ENCODE results near the gene NFASC.
A peak's percentile ranks its signal among the peaks of the same experiment; 100 is the strongest.

Gene NFASC

DNA sequence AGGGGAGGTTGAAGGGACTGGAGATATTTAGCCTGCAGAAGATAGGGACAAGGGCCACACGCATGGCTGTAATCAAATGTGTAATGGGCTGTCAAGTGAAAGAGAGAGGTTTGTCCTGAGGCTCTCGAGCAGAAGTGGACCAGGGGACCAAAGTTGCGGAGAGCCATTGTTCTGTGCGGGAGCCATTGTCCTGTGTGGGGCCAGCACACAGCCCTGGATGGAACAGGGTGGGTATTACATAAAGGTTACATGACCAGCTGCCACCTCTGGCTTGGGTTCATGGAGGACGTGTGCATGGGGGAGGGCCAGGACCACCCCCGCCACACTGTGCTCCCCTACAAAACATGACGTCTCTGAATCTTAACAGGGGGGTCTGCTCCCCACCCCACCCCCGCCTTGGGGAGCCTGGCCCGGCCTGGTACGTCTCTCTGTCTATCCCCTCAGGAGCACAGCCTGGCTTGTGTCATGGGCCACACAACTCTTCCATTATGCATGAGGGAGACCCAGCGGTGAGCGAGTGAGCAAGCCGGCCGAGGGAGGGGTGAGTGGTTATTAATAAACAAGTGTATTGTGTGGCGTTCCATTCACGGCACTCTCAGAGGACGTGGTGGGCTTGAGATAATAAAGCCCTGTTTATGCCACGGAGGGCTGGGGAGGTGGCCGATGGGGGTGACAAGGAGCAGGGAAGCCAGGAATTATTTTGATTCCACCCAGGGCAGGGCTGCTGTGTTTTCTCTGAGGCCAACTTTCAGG, at the start of gene NFASC:
NFASC (plus strand) TSS at position 703 of the 753 bp plus-strand sequence. CDS start 73,454 bp downstream, outside the sequence.
- DNase-seq = no peak

DNA sequence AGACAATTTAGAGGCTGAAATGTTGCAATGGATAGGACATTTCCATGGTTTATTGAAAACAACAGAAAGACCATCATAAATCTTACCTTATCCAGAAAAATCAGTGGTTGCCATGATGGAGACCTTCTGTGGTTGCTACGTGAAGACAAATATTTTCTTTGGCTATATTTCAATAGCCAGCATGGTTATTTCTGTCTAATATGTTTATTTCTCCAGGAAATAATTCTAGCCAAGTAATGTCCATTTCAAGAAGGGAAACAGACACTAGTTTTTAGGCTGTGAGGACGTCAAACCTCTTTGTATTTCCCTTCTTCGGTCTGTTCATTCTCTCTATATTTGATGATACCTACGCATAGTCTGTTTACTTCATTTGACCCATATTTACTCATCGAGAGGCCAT, 49.2 kb upstream of the NFASC start:
- no peak for DNase-seq

DNA sequence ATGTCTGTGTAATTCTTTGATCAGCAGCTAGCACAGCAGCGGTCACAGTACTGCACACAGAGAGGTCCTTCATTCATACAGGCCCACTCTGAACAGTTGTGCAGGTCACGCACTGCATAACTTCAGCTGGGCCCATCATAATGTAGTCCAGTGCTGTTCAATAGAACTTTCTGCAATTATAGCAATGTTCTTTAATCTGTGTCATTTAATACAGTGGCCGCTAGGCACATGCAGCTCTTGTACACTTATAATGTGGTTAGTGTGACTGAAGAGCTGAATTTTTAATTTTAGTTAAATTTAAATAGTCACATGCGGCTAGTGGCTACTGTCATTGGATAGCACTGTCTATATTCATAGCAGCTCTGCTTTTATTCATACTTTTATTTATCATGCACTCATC, 48.7 kb upstream of the NFASC start:
- no peak for DNase-seq

- no peak for DNase-seq
These were observed 43.7 kb upstream of the NFASC start for GRCh38 chr1:204826970-204827369.

DNA sequence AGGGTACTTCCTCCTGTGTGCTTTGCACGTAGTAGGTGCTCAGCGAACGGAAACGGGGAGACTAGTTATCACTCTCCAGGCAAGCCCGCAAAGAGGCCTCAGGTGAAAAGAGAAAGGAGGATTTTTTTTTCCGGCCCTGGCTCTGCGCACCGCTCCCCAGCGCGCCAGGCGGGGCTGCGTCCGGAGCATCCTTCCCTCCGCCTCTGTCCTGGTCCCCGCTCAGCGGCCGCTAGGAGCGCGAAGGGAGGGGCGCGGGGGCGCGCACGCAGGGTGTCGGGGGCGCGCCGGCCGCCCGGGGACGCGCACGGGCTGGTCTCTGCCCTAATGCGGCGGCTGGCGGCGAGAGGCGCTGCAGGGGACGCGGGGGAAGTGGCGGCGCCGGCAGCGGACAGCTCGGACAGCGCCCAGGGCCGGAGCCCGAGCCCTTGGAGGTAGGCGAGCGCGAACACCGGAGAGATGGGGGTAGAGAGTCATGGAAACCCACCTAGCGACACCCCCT, 42.3 kb upstream of the NFASC start:
- DNase-seq = no peak

DNA sequence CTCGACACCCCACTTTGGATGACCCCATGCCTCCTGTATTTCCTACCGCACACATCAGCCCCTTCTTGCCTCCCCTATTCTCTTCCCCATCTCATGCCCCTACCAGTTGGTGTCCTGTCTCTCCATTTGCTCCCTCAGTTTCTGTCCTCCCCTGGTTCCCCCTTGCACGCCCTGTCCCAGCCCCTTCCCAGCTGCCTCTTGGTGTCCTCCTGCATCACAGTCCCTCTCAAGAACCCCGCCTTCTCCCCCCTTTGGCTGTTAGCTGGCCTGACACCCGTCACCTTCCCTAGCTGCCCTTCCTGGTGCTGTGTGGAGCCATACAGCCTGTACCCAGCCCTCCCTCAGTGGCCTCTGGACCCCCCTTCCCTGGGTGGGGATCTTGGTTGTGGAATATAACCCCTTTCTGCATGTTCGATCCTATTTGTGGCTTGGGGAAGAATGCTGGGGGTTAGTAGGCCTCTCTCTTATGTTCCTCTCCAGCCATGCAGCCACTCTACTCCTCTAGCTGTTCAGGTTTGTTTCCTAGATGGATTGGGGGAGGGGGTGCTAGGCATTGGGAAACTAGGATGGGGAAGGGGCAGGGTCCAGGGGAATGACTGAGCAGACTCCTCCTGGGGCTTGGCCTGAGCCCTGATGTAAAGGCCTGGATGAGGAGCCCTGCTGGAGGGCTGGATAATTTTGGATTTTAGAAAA, 41.4 kb upstream of the NFASC start:
- DNase-seq = no peak

DNA sequence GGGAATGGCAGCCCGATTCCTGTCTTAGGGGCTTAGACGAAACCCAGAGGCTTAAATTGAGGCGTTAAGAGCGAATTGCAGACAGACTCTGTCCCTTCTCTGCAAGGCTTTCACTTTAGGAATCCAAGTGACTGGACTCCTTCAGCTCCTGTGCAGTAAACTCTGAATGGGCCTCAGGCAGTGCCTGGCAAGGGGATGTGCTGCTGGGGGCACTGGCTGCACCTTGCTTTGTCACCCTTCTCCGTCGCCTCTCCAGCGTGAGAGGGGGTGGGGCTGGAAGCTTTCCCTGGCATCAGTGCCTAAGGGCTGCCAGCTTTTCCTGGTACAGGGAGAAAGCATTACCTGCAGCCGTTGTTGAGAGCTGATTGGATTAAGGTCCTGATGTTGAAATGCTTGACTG, 39.9 kb upstream of the NFASC start:
- DNase-seq = no peak

DNA sequence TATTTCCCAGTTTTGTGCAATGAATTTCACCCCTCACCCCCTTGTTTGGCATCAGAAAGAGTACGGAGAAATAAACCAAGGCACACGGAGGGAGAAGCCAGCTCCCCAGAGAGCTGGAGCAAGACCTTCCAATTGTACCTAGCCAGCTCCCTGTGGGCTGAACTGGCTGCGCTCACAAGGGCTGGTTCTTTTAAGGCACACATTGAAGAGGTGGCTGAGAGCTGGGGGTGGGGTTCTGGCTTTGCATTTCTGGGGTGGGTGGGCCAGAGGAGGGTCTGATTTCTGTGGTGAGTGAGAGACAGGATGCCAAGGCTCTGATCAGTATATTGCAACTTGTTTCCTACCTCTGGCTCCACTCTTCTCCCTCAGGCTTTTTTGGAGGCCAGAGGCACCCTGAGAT, 39.5 kb upstream of the NFASC start:
- DNase-seq = no peak

DNA sequence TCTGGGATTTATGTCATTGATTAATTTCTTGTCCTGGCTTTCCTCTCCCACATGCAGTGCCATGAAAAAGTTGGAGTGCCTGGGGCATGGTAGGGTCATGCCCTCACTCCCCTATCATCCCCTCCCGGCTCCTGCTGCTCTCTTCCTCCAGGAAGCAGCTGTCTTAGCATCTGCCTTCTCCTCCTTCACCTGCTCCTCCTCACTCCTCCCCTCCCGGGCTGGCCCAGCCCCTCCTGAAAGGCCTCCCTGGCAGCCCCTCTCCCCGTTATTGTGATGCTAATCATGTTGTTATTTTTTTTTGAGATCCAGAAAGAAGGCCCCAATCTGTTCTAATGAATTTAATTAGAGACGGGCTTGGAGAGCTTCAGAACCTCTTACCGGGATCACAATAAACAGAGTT, 36.3 kb upstream of the NFASC start:
- peak; percentile 39 for DNase-seq

GRCh38 chr1:204834752-204835151, 35.9 kb upstream of the NFASC start:
- DNase-seq = no peak

DNA sequence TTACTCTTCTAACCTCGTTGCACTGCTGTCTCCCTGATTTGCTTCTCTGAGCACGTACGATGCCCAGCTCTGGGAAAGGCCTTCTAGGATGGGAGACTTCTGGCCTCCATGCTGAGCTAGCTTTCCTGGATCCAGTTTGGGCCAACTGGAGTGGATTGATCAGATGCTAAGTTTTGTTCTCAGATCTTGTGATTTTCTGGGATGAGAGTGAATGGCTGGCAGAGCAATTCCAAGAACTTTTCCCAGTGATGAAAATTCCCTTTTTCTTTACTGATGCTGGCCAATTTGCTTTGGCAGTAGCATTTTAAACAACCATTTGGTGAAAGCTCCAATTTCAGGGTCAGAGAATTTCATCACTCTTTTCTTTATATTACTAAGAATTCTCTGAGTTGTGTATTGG, 34.9 kb upstream of the NFASC start:
- DNase-seq = no peak

DNA sequence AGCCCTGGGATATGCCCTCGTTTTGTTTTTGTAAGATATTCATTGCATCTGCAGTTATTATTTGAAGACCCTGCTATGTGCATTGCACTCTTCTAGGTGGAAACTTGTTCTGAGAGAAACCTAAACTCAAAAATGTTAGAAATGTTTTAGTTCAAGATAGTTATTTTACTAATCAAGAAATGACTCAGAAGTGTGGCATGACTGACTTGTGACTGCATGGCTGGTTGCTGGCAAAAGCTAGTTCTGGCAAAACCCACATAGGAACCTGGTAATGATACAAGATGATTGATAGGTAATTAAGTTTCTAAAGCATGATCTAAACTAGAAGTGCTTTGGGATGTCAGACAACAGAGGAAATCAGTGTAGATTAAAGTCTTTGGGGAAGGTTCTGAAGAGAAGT, 33.8 kb upstream of the NFASC start:
- DNase-seq = no peak

DNA sequence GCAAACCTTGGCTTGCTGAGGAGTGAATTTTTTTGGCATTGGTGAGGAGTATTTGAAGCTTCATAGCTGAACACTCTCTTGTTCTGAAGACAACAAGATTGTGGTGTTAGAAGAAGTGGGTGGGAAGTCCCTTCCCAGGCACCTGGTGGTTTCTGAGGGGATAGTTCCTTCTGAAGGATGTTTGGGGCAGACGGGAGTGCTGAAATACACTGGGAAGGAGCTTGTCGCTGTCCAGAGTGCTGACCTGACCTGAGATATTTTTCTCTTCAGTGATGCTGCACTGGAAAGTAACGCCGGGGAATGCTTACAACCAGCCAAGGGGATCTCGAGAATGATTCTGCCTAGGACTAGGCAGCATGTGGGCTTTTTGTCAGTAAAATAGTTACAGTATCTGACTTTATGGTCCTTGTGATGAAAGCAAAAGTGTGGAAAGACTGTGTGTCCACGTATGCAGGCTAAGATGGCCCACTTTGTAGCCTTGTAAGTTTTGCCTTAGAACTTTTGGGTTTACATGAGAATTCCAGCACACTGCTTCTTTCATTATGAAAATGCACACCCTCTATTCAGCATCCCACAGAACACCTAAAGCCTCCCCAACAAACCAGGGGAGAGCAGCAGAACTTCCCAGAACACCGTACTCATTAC, 33.1 kb upstream of the NFASC start:
- no peak for DNase-seq

- DNase-seq = no peak
These were observed 29.3 kb upstream of the NFASC start for GRCh38 chr1:204841316-204841715.

DNA sequence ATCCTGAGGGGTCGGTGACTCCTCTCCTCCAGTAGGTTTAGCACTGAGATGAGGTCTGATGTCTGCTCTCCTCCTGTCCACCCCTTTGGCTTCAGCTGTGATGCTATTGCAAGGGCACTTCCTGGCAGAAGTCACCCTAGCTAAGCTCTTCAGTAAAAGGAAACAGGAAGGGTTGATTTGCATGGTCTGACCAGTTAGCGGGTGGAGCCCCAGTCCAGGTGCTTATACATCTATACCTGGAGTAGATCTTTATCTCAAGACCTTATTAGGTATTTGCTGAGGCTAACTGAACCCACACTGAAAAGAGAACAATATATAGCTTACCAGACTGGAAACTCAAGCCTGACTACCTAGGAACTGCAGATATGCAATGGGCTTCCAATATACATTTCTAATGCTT, 28.9 kb upstream of the NFASC start:
- DNase-seq = no peak

GRCh38 chr1:204842369-204842768, 28.3 kb upstream of the NFASC start:
- no peak for DNase-seq

GRCh38 chr1:204842892-204843291, 27.8 kb upstream of the NFASC start:
- no peak for DNase-seq

- no peak for DNase-seq
These were observed 24.1 kb upstream of the NFASC start for GRCh38 chr1:204846546-204846945.

DNA sequence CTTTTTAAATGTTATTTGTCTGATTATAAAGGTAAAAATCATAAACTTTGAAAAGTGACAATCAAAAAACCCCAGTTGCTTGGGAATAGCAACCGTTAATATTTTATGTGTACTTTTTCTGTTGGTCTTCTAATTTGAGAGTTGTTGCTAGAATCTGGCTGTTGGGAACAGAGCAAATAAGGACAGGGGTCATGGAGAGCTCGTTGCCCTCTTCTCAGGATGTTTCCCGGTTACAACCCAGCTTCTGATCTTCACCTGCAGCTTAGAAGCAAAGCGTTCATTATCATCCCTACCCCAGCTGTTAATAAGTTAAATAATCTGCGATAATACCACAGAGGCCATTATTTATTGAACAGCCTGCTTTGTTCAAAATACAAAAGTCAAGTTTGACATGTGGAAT, 22.1 kb upstream of the NFASC start:
- DNase-seq = no peak

DNA sequence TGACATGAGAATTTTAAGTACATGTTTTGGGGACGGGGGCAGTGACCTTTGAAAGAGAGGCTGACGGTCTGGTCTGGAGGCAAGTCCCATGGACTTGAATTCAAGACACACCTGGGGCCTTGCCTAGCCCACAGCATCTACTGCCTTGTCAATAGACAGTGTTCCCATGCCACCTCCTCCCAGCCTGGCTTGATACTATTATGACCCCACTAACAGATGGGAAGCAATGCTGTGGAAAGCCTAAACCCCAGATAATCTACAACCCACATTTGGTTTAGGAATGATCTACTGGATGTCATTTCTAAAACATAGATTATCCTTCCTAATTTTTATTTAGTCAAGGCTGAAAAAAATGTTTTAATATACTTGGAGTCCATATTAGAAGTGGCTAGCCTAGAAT, 17.8 kb upstream of the NFASC start:
- no peak for DNase-seq

- no peak for DNase-seq
These were observed 17.2 kb upstream of the NFASC start for GRCh38 chr1:204853436-204853835.

DNA sequence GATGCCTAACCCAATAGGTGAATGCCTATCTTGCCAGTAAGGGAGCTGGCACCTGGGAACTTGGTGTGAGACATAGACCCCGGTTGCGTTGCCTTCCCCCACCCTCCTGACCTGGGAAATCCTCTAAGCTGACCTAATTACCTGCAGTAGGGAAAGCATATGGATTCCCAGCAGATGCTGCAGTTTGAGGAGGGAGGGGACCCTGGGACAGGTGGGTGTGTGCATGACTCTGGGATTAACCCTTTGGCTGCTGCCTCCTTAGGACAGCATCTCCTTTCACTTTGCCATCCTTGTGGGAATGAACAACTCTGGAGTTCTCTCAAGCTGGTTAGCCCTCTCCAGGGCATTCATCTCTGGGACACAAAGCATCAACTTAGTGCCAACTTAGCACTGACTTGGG, 16.4 kb upstream of the NFASC start:
- DNase-seq = no peak

DNA sequence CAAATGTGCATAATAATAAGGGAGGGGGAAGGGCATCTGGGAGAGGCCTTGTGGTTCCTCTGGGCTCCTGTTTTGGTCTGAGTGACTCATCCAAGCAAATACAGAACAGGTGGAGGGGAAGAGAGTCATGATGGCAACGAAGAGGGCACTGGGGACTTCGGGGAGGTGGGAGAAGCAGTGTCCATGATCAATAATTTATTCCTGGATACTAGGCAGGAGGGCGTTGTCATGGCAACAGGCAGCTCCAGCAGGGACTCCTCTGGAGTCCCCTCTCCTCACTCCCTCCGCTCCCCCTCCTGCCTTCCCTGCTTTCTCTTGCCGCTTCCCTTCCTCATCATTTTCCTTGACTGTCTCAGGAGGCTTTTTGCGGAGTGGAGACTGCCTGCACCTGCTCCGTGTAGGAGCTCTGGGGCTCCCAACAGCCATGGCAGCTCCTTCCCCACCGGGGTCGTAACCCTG, 12.3 kb upstream of the NFASC start:
- peak; percentile 36 for DNase-seq

- DNase-seq = no peak
These were observed 10.8 kb upstream of the NFASC start for GRCh38 chr1:204859861-204860267.
